Activated CD8-positive, alpha-beta memory T cell treated with anti-CD3 and anti-CD28 coated beads, Interleukin-2, amount 50 U/mL, for 1 hour (primary cell): ENCODE measurements around the gene UBAC2.
A peak's percentile ranks its signal among the peaks of the same experiment; 100 is the strongest.
"Not testable (repeated sequence)": the region's sequence is repeated elsewhere in the genome, so short reads cannot be mapped to it uniquely, and the experiment has no call there.

Experiments
- DNase-seq: peaks from one replicate; pipeline ENCODE4 v3.0.0-alpha.2; 2020; ENCODE audit errors: extremely low read depth

The UBAC2 gene

GRCh38 chr13:99379856-99380801, 179.5 kb downstream of the UBAC2 start:
- DNase-seq, result no peak

DNA sequence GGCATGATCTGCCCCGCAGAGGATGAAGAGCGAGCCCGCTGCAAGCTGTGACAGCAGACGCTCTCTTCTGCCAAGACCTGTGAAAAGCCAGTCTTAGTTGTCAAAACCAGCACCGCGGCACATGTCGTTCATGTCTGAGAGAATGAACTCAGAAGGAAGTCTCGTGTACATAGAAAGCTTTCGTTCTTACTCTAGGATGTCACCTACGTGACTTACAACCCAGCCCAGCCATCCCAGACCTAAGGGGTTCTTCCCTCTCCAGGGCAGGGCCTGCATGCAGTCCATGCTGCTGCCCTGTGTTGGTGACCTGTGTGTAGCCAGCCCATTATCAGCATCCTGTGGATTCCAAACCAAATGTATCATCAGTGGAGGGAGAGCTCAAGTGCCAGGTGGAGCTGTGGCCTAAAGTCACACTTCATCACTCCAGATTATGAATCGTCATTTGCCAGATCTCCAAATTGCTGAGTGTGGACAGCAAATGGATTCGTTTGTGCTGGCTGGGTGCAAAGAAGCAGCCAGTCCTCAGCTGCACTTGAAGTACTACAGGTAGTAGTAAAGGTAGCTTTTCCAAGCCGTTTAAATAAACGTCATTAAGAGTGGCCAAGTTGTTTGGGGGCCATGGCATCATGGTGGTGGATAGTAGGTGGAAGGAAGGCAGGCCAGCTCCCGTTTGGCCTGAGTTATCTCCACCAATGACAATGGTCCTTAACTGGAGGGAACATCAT, 180.4 kb downstream of the UBAC2 start:
- DNase-seq, result no peak

DNA sequence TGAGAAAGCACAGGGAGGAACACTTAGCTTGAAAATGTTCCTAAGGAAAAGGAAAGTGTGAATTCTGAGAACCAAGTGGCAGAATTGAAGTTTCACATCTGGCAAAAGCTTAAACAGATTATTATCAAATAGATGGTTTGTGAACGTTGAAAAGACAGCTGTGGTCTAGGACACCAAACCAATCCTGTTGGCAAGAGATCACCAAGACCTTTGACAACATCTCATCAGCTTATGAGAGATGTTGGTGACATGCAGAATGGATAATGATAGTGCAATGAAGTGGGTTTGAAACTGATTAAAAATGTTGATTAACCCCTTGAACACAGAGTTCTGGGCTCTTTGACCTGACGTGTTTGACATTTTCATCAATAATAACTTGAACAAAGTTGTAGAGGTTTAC, 181.1 kb downstream of the UBAC2 start:
- no peak for DNase-seq

- no peak for DNase-seq
Measured at GRCh38 chr13:99382428-99383133, 181.9 kb downstream of the UBAC2 start.

DNA sequence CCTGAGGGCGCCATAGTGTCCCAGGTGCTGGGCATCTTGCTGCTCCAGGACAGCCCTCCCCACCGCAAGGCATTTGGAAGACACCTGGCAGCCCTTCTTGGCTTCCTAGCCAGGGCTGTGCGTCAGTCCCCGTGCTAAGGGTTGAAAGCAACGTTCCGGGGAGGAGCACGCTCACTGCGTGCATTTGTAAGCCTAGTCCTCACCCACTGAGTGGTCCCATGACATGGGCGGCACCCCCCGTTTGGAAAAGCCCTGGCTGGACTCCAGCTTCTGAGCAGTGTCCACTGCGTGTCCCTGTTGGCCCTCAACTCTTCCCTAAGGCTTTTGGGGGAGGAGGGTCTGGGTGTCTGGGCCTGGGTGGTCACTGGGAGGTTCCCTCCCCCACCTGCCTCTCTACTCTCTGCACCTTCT, 182.9 kb downstream of the UBAC2 start:
- no peak for DNase-seq

DNA sequence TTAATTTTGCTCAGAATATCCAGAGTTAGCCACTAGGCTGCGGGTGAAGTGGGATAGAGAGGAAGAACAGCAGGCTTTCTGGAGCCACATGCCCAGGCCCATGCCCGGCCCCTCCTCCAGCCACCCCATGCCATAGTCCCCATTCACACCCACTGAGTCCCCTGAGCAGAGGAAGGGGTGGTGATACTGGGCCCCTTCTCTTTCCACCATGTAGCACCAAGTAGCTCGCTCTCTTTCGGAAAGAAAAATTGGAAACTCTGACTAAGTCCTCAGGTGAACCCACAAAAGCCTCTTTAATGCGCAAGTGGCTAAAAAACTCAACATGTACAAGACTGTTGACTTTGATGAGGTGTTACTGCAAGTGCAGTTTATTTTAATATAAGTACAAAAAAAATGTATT, 183.3 kb downstream of the UBAC2 start:
- no peak for DNase-seq

GRCh38 chr13:99384468-99384867, 183.8 kb downstream of the UBAC2 start:
- no peak for DNase-seq

DNA sequence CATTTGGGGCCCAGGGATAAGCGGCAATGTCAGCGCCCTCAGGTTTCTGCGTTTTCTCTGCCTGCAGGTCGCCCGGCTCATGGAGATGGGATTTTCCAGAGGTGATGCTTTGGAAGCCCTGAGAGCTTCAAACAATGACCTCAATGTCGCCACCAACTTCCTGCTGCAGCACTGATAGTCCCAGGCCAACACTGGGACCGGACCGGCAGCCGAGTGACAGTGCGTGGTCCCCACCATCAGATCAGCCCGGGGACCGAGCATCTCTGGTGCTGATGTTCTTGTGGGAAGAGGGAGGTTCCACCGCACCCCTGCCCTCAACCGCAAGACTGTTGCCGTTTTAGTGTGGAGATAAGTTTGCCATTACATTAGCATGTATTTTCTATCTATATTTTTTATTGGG, 184.5 kb downstream of the UBAC2 start:
- DNase-seq, result no peak

DNA sequence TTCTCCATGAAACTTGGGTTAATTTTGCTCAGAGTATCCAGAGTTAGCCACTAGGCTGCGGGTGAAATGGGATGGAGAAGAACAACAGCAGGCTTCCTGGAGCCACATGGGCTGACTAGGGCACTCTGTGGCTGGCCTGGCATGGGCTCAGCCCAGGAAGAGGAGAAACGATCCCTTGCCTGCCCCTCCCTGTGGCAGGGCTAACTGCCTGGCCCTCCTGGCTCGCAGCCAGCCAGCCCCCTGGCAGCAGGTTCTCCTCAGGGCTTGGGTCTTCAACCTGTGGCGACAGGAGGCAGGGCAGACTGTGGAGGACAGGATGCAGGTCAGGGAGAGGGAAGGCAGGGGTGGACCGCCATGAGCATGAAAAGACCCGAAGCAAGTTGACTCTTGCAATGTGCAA, 185.3 kb downstream of the UBAC2 start:
- no peak for DNase-seq

GRCh38 chr13:99386495-99386894, 185.8 kb downstream of the UBAC2 start:
- no peak for DNase-seq

DNA sequence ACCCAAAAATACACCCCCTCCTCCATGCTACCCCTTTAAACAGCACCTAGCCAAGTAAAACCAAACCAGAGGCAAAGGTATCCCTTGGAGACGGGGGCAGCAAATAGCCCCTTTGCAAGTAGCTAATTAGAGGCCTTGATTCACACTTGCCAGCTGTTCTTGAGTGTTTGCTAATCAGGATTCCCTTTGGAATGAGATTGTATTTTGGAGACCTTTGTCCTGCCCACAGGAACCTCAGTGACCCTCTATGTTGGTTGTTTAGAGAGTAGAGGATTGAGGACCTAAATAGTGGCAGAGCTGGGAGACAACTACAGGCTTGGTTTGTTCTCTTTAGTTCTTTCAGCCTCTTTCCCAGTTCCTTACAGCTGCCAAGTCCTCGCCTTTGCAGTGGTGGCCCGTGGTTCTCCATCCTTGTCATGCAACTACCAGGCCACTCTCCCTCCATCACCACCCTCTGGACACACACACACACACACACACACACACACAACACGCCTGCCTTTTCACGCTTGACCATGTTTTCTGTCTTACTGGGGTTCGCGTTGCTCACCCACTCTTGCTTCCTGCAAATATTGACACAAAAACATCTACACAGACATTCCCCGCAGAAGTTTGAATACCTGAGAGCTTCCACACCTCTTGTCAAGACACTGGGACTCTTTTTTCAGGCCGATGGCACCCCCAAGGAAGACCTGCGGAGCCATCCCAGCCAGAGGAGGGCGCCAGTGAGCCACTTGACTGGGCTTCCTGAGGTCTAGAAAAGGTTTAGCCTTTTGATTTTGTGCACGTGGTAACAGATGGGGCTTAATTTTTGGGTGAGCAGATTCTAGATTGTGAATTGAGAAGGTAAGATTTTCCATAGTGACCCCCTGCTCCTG, 186.5 kb downstream of the UBAC2 start:
- DNase-seq, result peak; percentile 71

DNA sequence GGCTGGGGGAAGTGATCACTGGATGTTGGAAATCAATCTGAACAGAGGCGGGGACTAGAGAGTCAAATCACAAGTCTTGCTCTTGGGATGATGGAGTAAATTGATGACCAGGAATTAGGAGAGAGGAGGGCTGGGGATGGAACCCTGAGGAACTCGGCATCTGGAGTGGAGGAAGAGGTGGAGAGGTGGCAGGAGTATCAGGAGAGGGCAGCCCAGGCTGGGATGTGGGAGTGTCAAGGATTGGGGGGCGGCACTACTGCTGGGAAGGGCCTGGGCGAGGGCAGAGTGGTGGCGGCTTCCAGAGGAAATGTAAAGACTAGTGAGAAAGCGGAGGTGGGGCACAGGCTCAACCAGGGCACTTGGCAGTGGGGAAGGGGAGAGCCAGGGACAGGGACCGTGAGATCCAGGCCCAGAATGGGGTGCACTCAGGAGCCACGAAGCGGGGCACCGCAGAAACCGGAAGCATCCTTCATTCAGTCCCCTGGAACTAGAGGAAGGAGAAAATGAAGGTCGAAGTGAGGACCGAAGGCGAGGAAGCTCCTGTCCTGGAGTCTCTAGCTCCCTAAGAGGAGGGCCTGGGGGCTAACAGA, 187.8 kb downstream of the UBAC2 start:
- DNase-seq, result no peak

- DNase-seq, result not testable (repeated sequence)
Measured at GRCh38 chr13:99389094-99389493, 188.4 kb downstream of the UBAC2 start.

- no peak for DNase-seq
Measured at GRCh38 chr13:99389520-99390304, 189.1 kb downstream of the UBAC2 start.

- no peak for DNase-seq
Measured at GRCh38 chr13:99390601-99391000, 189.9 kb downstream of the UBAC2 start.

DNA sequence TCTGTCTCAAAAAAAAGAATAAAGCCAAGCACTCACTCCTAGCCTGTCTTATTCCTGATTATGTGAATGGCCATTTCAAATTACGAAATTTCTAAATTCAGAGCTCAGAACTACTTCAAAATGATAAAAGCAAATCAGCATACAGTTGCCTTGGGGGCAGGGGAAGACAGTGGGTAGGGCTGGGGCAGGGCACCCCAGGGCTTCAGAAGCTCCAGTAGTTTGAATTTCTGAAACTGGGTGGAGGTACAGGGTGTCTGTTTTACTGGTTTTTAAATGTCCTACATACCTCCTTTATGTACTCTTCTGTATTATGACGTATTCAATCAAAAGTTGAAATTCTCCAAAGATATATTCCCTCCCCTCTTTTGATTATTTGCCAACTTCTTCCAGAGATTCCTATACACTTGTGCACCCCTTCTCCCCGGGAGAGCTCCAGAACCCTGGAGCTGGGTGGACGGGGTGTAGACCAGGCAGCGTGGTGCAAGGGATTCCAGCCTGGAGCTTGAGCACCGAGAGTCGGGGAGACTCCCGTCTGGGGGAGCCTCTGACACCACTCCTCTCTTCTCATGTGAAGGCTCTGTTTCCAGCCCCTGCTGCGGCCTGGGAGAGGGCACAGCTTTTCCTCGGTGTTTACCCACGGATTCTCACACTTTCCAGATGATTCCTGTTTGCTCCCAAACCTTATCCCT, 191.3 kb downstream of the UBAC2 start:
- no peak for DNase-seq

- no peak for DNase-seq
Measured at GRCh38 chr13:99392470-99393135, 191.9 kb downstream of the UBAC2 start.

GRCh38 chr13:99393391-99393790, 192.7 kb downstream of the UBAC2 start:
- not testable (repeated sequence) for DNase-seq
